GM18526 (cell line): ENCODE data around the gene MS4A14.

Source experiments
- POLR2A ChIP-seq: IDR thresholded peaks from 3 replicates; pipeline ENCODE4 v1.6.1; 2011; ENCODE audit not compliant: insufficient read length; ENCODE audit errors: extremely low read depth

MS4A14 gene

GRCh38 chr11:60447846-60448245 is 51.6 kb downstream of the MS4A14 start:
- no peak for TF ChIP-seq POLR2A

GRCh38 chr11:60454212-60454611 is 58.0 kb downstream of the MS4A14 start:
- TF ChIP-seq POLR2A, result no peak

- TF ChIP-seq POLR2A, result peak; percentile 89
Observed at GRCh38 chr11:60455531-60456042, 59.3 kb downstream of the MS4A14 start, which contains the start of gene MS4A1. Gene MS4A1 (plus strand): TSS chr11:60455847. CDS start chr11:60462375, 6,528 bp downstream.

GRCh38 chr11:60457576-60457975 is 61.3 kb downstream of the MS4A14 start:
- TF ChIP-seq POLR2A, result peak; percentile 47

GRCh38 chr11:60459345-60459744 is 63.1 kb downstream of the MS4A14 start:
- no peak for TF ChIP-seq POLR2A
